Breast epithelium (tissue), 3 donors: ENCODE measurements around the gene NR1H2.

Source experiments
- CTCF ChIP-seq, 3 donors: fragments of 450-650 bp; IDR thresholded peaks; one replicate each; pipeline ENCODE4 v1.5.1; 2016 to 2017; ENCODE audit warnings: antibody characterized with exemption in 3 of 3, mild to moderate bottlenecking in 3 of 3, moderate library complexity in 3 of 3
- POLR2A ChIP-seq: fragments of 450-650 bp; IDR thresholded peaks from one replicate; pipeline ENCODE4 v1.6.1; 2016; ENCODE audit warnings: antibody characterized with exemption, mild to moderate bottlenecking, moderate library complexity
- POLR2AphosphoS5 ChIP-seq, 3 donors: sonication (generic); formaldehyde crosslinking; IDR thresholded peaks; one replicate each; pipeline ENCODE4 v1.6.1; 2017; ENCODE audit warnings: antibody characterized with exemption in 3 of 3

- no peak for TF ChIP-seq CTCF (IDR thresholded peaks at IDR 0.05)
- no peak for TF ChIP-seq POLR2AphosphoS5 (IDR thresholded peaks at IDR 0.05)
- no peak for TF ChIP-seq POLR2A
Measured at GRCh38 chr19:50422397-50423278, 46.4 kb downstream of the NR1H2 start.
